Caki2 (cell line): ENCODE data around the gene KLHDC1. TPM values are rescaled to one million over a fixed set of nuclear protein-coding genes. Genes with fewer than 3 reads are reported as not detected.
A peak's percentile ranks its signal among the peaks of the same experiment; 100 is the strongest.
"Not testable (repeated sequence)": the region's sequence is repeated elsewhere in the genome, so short reads cannot be mapped to it uniquely, and the experiment has no call there.

ENCODE experiments used
- DNase-seq: peaks from one replicate; pipeline ENCODE4 v3.0.0-alpha.2; 2015; ENCODE audit warnings: low read depth
- in situ Hi-C: cut with HindIII; loops from 2 replicates; pipeline ENCODE4 v1.10.0; 2016; ENCODE audit warnings: low sequenced_read_pairs, low pct_unique_long_range_greater_than_20kb, mixed read lengths
- total RNA-seq: library from RNA; depleted of rRNA; stranded (reverse); fragments of >200 nt; shearing (Covaris generic); gene quantifications from 2 replicates; pipeline ENCODE4 v1.2.3, GENCODE V29; 2014; ENCODE audit warnings: low replicate concordance; rRNA removed

Gene KLHDC1
- total RNA-seq, 1 experiment from 2014 or later, result not detected

GRCh38 chr14:49769581-49770211 is 76.8 kb downstream of the KLHDC1 start:
- in situ Hi-C loops, result loop anchor here (10.0 kb wide), 1 partner anchor 115 kb away; no protein-coding TSS in a partner anchor
- DNase-seq, result peak; percentile 62

- in situ Hi-C loops, result loop anchor here (10.0 kb wide), 1 partner anchor 116 kb away; no protein-coding TSS in a partner anchor
- peak; percentile 96 for DNase-seq
Measured at GRCh38 chr14:49770212-49770817, 77.4 kb downstream of the KLHDC1 start.

- DNase-seq, result peak; percentile 19
- in situ Hi-C loops, result loop anchor here (10.0 kb wide), 1 partner anchor 117 kb away; no protein-coding TSS in a partner anchor
Measured at GRCh38 chr14:49771691-49772090, 78.8 kb downstream of the KLHDC1 start.

GRCh38 chr14:49774106-49774505 is 81.2 kb downstream of the KLHDC1 start:
- no peak for DNase-seq
- in situ Hi-C loops, result loop anchor here (10.0 kb wide), 1 partner anchor 119 kb away; no protein-coding TSS in a partner anchor

GRCh38 chr14:49778421-49778820 is 85.5 kb downstream of the KLHDC1 start:
- DNase-seq, result no peak
- in situ Hi-C loops, result loop anchor here (10.0 kb wide), 1 partner anchor 124 kb away; no protein-coding TSS in a partner anchor

- in situ Hi-C loops, DNase-seq: not testable (repeated sequence)
Measured at GRCh38 chr14:49781040-49781439, 88.1 kb downstream of the KLHDC1 start.

- in situ Hi-C loops, result no loop called here
Measured at GRCh38 chr14:49783394-49784014, 90.6 kb downstream of the KLHDC1 start.

GRCh38 chr14:49786315-49786714 is 93.4 kb downstream of the KLHDC1 start:
- in situ Hi-C loops, result no loop called here
- DNase-seq, result no peak

More at GRCh38 chr14:49783394-49784014, 90.6 kb downstream of the KLHDC1 start:
- DNase-seq, result no peak

GRCh38 chr14:49792618-49793017 is 99.7 kb downstream of the KLHDC1 start:
- in situ Hi-C loops, result no loop called here
- no peak for DNase-seq

- no peak for DNase-seq
- in situ Hi-C loops, result no loop called here
Measured at GRCh38 chr14:49796025-49796424, 103.1 kb downstream of the KLHDC1 start.

Other genes with a start within 250 kb of the KLHDC1 start
- gene RPS29, start 106.7 kb upstream of the KLHDC1 start, total RNA-seq, result 2,537 and 2,579 TPM in 2 replicates
- 26.7 and 30.1 TPM in 2 replicates for gene LRR1, start 94.2 kb upstream of the KLHDC1 start, total RNA-seq
- gene RPL36AL, start 72.5 kb upstream of the KLHDC1 start, total RNA-seq, result 181 and 221 TPM in 2 replicates
- 55.4 and 58.9 TPM in 2 replicates for gene MGAT2, start 72.3 kb upstream of the KLHDC1 start, total RNA-seq
- gene DNAAF2, start 57.9 kb upstream of the KLHDC1 start, total RNA-seq, result 5.3 and 11.0 TPM in 2 replicates
- gene POLE2, start 4.9 kb upstream of the KLHDC1 start, total RNA-seq, result 37.1 and 60.2 TPM in 2 replicates
- gene KLHDC2, start 75.0 kb downstream of the KLHDC1 start, total RNA-seq, result 114 and 139 TPM in 2 replicates
- gene NEMF, start 159.7 kb downstream of the KLHDC1 start, total RNA-seq, result 17.0 and 43.6 TPM in 2 replicates
- 51.7 and 52.6 TPM in 2 replicates for gene ARF6, start 200.0 kb downstream of the KLHDC1 start, total RNA-seq